ENCODE data around the gene ITPKC. TPM values are rescaled to one million over a fixed set of nuclear protein-coding genes. Genes with fewer than 3 reads are reported as not detected.
A peak's percentile ranks its signal among the peaks of the same experiment; 100 is the strongest.

Gene ITPKC
- total and polyA plus RNA-seq, 9 of the 15 experiments (the other 6 are each of a cell fraction or from before 2014, with no cell fraction given): 0.08 to 9.3 (median 5.8) TPM

DNA sequence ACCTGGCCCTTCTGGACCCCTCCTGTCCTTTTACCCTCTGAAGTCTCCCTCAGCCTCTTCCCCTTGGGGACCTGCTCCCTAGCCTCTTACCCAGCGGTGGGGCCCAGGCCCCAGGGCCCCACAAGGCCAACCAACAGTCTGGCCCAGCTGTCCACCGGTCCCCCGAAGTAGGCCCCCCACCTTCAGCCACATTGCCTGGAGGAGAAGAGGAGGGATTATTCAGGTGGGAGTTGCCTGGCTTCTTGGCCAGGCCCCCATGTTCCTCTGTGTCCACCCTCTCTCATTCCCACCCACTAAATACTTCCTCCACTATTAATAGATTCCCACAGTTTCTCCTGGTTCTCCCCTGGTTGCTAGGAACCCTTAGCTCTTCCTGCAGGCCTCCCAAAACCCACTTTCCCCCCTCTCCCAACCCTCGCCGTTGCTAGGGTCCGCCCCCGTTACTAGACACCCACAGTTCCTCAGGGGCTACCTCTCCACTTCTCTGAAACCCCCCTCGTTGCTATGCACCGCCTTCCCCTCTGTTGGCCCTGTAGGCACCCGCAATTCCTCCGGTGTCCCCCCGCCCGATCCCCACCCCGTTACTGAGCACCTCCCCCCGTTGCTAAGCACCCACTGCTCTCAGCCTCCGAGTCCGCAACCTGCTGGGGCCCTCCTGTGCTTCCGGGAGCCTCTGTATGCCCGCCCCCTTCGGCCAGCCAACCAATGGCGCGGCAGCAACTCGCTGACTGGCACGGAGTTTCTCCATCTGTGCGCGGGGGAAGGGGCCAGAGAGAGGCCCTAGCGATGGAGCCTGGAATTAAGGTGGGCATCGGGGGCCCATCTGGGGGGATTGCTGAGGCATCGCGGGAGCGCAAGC, 2.2 kb upstream of the ITPKC start (continued):
- TF ChIP-seq, protein P1, sequence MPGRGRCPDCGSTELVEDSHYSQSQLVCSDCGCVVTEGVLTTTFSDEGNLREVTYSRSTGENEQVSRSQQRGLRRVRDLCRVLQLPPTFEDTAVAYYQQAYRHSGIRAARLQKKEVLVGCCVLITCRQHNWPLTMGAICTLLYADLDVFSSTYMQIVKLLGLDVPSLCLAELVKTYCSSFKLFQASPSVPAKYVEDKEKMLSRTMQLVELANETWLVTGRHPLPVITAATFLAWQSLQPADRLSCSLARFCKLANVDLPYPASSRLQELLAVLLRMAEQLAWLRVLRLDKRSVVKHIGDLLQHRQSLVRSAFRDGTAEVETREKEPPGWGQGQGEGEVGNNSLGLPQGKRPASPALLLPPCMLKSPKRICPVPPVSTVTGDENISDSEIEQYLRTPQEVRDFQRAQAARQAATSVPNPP (IDR thresholded peaks at IDR 0.05; ENCODE audit: borderline replicate concordance, insufficient read depth, insufficient read length): no peak
- TF ChIP-seq PTRF (tag; IDR thresholded peaks at IDR 0.05): no peak
- TF ChIP-seq ZNF589 (CRISPR knock-in tag; IDR thresholded peaks at IDR 0.05; ENCODE audit: low read depth): no peak
- peak; percentile 43; the same call in 1 of the 2 replicates for TF ChIP-seq POLR2G (IDR thresholded peaks at IDR 0.05; ENCODE audit: low read depth, low read length)
- TF ChIP-seq, protein P2, sequence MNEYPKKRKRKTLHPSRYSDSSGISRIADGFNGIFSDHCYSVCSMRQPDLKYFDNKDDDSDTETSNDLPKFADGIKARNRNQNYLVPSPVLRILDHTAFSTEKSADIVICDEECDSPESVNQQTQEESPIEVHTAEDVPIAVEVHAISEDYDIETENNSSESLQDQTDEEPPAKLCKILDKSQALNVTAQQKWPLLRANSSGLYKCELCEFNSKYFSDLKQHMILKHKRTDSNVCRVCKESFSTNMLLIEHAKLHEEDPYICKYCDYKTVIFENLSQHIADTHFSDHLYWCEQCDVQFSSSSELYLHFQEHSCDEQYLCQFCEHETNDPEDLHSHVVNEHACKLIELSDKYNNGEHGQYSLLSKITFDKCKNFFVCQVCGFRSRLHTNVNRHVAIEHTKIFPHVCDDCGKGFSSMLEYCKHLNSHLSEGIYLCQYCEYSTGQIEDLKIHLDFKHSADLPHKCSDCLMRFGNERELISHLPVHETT (CRISPR knock-in tag; conservative IDR thresholded peaks at IDR 0.05 in 1 of 2, IDR thresholded peaks at IDR 0.05 in 1 of 2): no peak
- no peak for TF ChIP-seq GTF2F1 (IDR thresholded peaks at IDR 0.05; ENCODE audit: low read depth, low read length)
- TF ChIP-seq NFIC (IDR thresholded peaks at IDR 0.05): no peak
- TF ChIP-seq XRCC5 (IDR thresholded peaks at IDR 0.05; ENCODE audit: low read depth, low read length): 0 out of 2 replicates have a peak, but pooled peaks have one; percentile 6
- TF ChIP-seq, protein P3, sequence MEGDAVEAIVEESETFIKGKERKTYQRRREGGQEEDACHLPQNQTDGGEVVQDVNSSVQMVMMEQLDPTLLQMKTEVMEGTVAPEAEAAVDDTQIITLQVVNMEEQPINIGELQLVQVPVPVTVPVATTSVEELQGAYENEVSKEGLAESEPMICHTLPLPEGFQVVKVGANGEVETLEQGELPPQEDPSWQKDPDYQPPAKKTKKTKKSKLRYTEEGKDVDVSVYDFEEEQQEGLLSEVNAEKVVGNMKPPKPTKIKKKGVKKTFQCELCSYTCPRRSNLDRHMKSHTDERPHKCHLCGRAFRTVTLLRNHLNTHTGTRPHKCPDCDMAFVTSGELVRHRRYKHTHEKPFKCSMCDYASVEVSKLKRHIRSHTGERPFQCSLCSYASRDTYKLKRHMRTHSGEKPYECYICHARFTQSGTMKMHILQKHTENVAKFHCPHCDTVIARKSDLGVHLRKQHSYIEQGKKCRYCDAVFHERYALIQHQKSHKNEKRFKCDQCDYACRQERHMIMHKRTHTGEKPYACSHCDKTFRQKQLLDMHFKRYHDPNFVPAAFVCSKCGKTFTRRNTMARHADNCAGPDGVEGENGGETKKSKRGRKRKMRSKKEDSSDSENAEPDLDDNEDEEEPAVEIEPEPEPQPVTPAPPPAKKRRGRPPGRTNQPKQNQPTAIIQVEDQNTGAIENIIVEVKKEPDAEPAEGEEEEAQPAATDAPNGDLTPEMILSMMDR (IDR thresholded peaks at IDR 0.05 in 2 of 3, conservative IDR thresholded peaks at IDR 0.05 in 1 of 3; ENCODE audit: insufficient read depth in 2 of 3, low read depth in 1 of 3, low read length in 3 of 3): no peak
- no peak for TF ChIP-seq NFXL1 (CRISPR knock-in tag; IDR thresholded peaks at IDR 0.05)
- no peak for TF ChIP-seq ATF7 (IDR thresholded peaks at IDR 0.05)
- TF ChIP-seq NRF1 (conservative IDR thresholded peaks at IDR 0.05 in 1 of 2, IDR thresholded peaks at IDR 0.05 in 1 of 2): peak; percentile 15 to 24; a peak in 1 of 4 replicates
- no peak for TF ChIP-seq ZNF197 (CRISPR knock-in tag; IDR thresholded peaks at IDR 0.05; ENCODE audit: low read depth)
- TF ChIP-seq DIDO1 (tag; IDR thresholded peaks at IDR 0.05; ENCODE audit: low read depth): no peak
- 0 out of 2 replicates have a peak, but pooled peaks have one; percentile 25 for TF ChIP-seq ZFX (CRISPR knock-in tag; IDR thresholded peaks at IDR 0.05)
- TF ChIP-seq ATF1 (CRISPR knock-in tag; IDR thresholded peaks at IDR 0.05): no peak
- TF ChIP-seq ATF1 (tag; IDR thresholded peaks at IDR 0.05): no peak; the same call in 1 of the 2 replicates
- TF ChIP-seq, protein P4, sequence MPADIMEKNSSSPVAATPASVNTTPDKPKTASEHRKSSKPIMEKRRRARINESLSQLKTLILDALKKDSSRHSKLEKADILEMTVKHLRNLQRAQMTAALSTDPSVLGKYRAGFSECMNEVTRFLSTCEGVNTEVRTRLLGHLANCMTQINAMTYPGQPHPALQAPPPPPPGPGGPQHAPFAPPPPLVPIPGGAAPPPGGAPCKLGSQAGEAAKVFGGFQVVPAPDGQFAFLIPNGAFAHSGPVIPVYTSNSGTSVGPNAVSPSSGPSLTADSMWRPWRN (IDR thresholded peaks at IDR 0.05; ENCODE audit: low read depth): no peak
- TF ChIP-seq HDAC2 (IDR thresholded peaks at IDR 0.05): no peak
- TF ChIP-seq, protein P5, sequence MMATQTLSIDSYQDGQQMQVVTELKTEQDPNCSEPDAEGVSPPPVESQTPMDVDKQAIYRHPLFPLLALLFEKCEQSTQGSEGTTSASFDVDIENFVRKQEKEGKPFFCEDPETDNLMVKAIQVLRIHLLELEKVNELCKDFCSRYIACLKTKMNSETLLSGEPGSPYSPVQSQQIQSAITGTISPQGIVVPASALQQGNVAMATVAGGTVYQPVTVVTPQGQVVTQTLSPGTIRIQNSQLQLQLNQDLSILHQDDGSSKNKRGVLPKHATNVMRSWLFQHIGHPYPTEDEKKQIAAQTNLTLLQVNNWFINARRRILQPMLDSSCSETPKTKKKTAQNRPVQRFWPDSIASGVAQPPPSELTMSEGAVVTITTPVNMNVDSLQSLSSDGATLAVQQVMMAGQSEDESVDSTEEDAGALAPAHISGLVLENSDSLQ (IDR thresholded peaks at IDR 0.05): peak; percentile 99
- TF ChIP-seq ZNF79 (CRISPR knock-in tag; IDR thresholded peaks at IDR 0.05; ENCODE audit: low read depth): no peak
- TF ChIP-seq HMG20B (CRISPR knock-in tag; IDR thresholded peaks at IDR 0.05): no peak
